ENCODE measurements around the gene CAPN7.

CAPN7 gene

DNA sequence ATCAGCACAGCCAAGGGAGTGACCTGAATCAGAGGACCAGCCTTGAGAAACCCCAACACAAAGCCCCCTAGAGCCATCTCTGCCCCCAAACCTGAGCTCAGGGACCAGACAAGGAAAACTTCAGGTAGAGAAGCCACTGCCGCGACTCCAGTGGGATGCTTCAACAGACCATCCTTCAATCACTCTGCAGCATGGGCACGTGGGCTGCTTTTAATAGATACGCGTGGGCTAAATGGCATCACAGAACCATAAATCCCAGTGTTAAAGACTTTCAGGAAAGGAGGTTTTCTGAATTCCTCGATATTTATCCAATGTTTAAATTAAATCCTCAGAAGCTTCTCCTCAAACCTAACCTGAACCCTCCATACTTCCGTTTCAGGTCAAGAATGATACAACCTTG is 95.7 kb downstream of the CAPN7 start:
- no peak for FAIRE-seq

Data from endometrium (tissue), 2 donors.